ENCODE measurements around the gene TMEM106B. TPM values are rescaled to one million over a fixed set of nuclear protein-coding genes. Genes with fewer than 3 reads are reported as not detected.

The TMEM106B gene
- total and polyA plus RNA-seq, 2 donors (not counting 3 experiments of a cell fraction or from before 2014, with no cell fraction given) = 13.7 to 23.1 TPM

- POLR2A ChIA-PET = no interaction called here
- no peak for DNase-seq (ENCODE audit: low read depth, low spot score)
- no peaks in the 10 kb centered on the region for H3K9me3 ChIP-seq (replicated peaks; ENCODE audit: control insufficient read depth, insufficient read depth, low read length)
- CTCF ChIA-PET = interaction anchor here (1.4 kb wide), 1 partner anchor 11 kb away, joined by 5 read pairs; no protein-coding TSS in a partner anchor
- H3K79me2 ChIP-seq (ENCODE audit: control insufficient read depth, insufficient read depth, low read length) = no peaks in the 10 kb centered on the region
- H3K4me1 ChIP-seq (ENCODE audit: control insufficient read depth, extremely low read depth, insufficient read depth, low read length) = no peaks in the 10 kb centered on the region
- no peak for FAIRE-seq
- H3K4me2 ChIP-seq (ENCODE audit: insufficient read depth, low read length) = no peak overlapping the region
- no peak overlapping the region for H2AFZ ChIP-seq (ENCODE audit: low read depth, low read length)
- no peak overlapping the region for H3K9ac ChIP-seq (replicated peaks; ENCODE audit: extremely low read depth, insufficient read depth, low read length)
- no TSS peak for BruUV-seq (replicated peaks)
- H3K27me3 ChIP-seq (ENCODE audit: control insufficient read depth in 2 of 2, insufficient read depth in 2 of 2, low read length in 2 of 2) = peaks cover 3% of the 10 kb centered on the region in 2 experiments
- H3K36me3 ChIP-seq (ENCODE audit: control insufficient read depth in 2 of 2, extremely low read depth in 1 of 2, insufficient read depth in 2 of 2, low read length in 2 of 2) = no peaks in the 10 kb centered on the region
- no peaks in the 10 kb centered on the region for H4K20me1 ChIP-seq (replicated peaks; ENCODE audit: control insufficient read depth, extremely low read depth, insufficient read depth, low read length)
- no peak for TF ChIP-seq GATA2 (IDR thresholded peaks at IDR 0.05; ENCODE audit: insufficient read depth, insufficient read length, low read depth, low read length)
- TF ChIP-seq, protein P1, sequence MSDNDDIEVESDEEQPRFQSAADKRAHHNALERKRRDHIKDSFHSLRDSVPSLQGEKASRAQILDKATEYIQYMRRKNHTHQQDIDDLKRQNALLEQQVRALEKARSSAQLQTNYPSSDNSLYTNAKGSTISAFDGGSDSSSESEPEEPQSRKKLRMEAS (IDR thresholded peaks at IDR 0.05; ENCODE audit: insufficient read depth, insufficient read length) = no peak
- TF ChIP-seq POLR2A (IDR thresholded peaks at IDR 0.05; ENCODE audit: low read depth, low read length) = no peak
- TF ChIP-seq FOS (IDR thresholded peaks at IDR 0.05; ENCODE audit: borderline replicate concordance, insufficient read depth, low read length) = no peak
- TF ChIP-seq EZH2 (IDR thresholded peaks at IDR 0.05; ENCODE audit: borderline replicate concordance, low read depth, low read length, severe bottlenecking) = no peak
- TF ChIP-seq, protein P2, sequence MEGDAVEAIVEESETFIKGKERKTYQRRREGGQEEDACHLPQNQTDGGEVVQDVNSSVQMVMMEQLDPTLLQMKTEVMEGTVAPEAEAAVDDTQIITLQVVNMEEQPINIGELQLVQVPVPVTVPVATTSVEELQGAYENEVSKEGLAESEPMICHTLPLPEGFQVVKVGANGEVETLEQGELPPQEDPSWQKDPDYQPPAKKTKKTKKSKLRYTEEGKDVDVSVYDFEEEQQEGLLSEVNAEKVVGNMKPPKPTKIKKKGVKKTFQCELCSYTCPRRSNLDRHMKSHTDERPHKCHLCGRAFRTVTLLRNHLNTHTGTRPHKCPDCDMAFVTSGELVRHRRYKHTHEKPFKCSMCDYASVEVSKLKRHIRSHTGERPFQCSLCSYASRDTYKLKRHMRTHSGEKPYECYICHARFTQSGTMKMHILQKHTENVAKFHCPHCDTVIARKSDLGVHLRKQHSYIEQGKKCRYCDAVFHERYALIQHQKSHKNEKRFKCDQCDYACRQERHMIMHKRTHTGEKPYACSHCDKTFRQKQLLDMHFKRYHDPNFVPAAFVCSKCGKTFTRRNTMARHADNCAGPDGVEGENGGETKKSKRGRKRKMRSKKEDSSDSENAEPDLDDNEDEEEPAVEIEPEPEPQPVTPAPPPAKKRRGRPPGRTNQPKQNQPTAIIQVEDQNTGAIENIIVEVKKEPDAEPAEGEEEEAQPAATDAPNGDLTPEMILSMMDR (IDR thresholded peaks at IDR 0.05; ENCODE audit: extremely low read depth in 1 of 2, insufficient read depth in 1 of 2, low read depth in 1 of 2, low read length in 2 of 2) = no peak
- TF ChIP-seq MYC (IDR thresholded peaks at IDR 0.05; ENCODE audit: low read depth, low read length) = no peak
- no peak for TF ChIP-seq POLR2AphosphoS5 (IDR thresholded peaks at IDR 0.05; ENCODE audit: insufficient read depth, low read depth, low read length)
- TF ChIP-seq JUN (IDR thresholded peaks at IDR 0.05; ENCODE audit: borderline replicate concordance, insufficient read depth, insufficient read length, low read depth) = no peak
- intact Hi-C loops (cut with micrococcal nuclease) = no loop called here
- H3K4me3 ChIP-seq (replicated peaks in 1 of 3; ENCODE audit: insufficient read depth in 1 of 3, low read depth in 1 of 3, low read length in 3 of 3) = no peak overlapping the region
- H3K27ac ChIP-seq (ENCODE audit: insufficient read depth, low read depth, low read length) = no peak overlapping the region
- dilution Hi-C loops (cut with MboI; ENCODE audit: extremely low pct_ligation_motif_present, low sequenced_read_pairs) = no loop called here
- H3K9me1 ChIP-seq (replicated peaks; ENCODE audit: control insufficient read depth, extremely low read depth, insufficient read depth, low read length) = no peaks in the 10 kb centered on the region
Measured at GRCh38 chr7:12199363-12199762, 11.7 kb upstream of the TMEM106B start.

Data from endothelial cell of umbilical vein (primary cell).